Mucosa of stomach (tissue), 1 donor: ENCODE data around the gene SLC25A13.

Experiments
- H3K27me3 ChIP-seq: one replicate; pipeline ENCODE4 v1.7.0; 2013; ENCODE audit warnings: mild to moderate bottlenecking, low read length; ENCODE audit not compliant: control insufficient read depth, insufficient read depth
- H3K36me3 ChIP-seq: one replicate; pipeline ENCODE4 v1.7.0; 2013; ENCODE audit warnings: low read length; ENCODE audit not compliant: control insufficient read depth, insufficient read depth
- H3K4me1 ChIP-seq: one replicate; pipeline ENCODE4 v1.7.0; 2013; ENCODE audit warnings: mild to moderate bottlenecking, low read length; ENCODE audit not compliant: control insufficient read depth, insufficient read depth
- H3K4me3 ChIP-seq: one replicate; pipeline ENCODE4 v1.7.0; 2013; ENCODE audit warnings: low read length
- H3K9ac ChIP-seq: one replicate; pipeline ENCODE4 v1.7.0; 2013; ENCODE audit warnings: mild to moderate bottlenecking, low read length, moderate library complexity
- H3K9me3 ChIP-seq: one replicate; pipeline ENCODE4 v1.7.0; 2013; ENCODE audit warnings: mild to moderate bottlenecking, low read length, moderate library complexity; ENCODE audit not compliant: control insufficient read depth
- donor health status: Pancreatic carcinoma.

The SLC25A13 gene

DNA sequence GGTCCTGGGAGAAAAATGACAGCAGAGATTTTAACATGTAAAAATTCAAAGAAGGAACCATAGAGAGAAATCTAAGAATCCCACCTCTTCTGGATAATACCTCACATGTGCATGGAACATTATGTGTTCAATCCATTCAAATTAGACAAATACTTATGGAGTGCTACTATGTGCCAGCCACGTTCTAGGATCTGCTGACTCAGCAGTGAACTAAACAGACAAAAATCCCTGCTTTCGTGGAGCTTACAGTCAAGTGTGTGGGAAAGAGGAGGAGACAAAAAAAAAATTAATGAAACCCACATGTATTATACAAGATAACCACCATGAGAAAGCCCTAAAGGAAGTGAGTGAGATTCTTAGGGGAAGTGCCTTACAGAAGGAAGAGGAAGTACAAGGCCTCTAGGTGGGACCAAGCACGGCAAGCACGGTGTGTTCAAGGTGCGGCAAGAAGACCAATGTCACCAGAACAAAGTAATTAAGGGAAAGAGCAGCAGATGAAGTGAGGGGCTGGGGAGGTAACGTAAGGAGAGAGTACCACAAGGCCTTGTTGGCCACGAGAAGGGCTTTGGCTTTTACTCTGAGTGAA is 71.0 kb downstream of the SLC25A13 start:
- Histone ChIP-seq H3K9ac (no peak overlapping the region), H3K27me3 (no peaks in the 10 kb centered on the region), H3K36me3 (no peaks in the 10 kb centered on the region), H3K4me1 (peaks cover 5% of the 10 kb centered on the region), H3K9me3 (no peaks in the 10 kb centered on the region), H3K4me3 (no peak overlapping the region)

DNA sequence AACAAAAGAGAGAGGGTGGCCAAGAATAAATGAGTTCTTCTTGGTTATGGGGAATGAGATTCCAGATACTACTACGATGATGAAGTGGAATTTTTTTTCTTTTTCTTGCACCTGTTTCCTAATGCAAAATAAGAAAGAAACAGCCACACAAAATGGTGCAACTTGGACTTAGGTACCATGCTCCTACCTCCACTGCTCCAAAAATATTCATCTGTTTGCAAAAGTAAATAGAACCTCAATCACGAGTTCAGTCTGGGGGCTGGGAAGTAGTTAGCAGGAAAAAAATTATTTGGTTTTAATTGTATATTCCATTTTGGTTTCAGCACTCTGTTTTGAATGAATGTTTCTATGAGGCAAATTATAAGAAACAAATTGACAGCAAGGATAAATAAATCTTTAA is 73.5 kb downstream of the SLC25A13 start:
- Histone ChIP-seq H3K9ac (no peak overlapping the region), H3K36me3 (no peaks in the 10 kb centered on the region), H3K9me3 (no peaks in the 10 kb centered on the region), H3K4me1 (peaks cover 5% of the 10 kb centered on the region), H3K27me3 (no peaks in the 10 kb centered on the region), H3K4me3 (no peak overlapping the region)

DNA sequence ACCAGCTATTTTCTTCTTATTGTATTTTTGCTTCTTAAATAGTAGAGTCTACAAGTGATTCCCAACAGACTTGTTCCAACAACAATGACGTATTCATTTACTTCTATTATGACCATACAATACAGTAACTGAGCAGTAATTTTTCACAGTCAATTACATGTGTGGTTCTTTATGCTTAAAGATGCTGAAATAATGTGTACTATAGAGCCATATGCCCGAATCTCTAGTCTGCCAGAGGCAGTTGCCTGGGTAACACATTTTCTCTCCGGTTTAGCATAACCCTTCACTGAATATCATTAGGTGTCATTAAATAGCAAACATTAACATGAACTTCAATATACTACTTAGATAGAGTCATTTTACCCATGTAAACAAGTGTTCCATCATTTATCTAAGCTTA is 75.0 kb downstream of the SLC25A13 start:
- H3K4me3 ChIP-seq: no peak overlapping the region
- no peaks in the 10 kb centered on the region for H3K36me3 ChIP-seq
- H3K4me1 ChIP-seq: peaks cover 5% of the 10 kb centered on the region
- H3K27me3 ChIP-seq: no peaks in the 10 kb centered on the region
- H3K9ac ChIP-seq: no peak overlapping the region
- H3K9me3 ChIP-seq: no peaks in the 10 kb centered on the region

DNA sequence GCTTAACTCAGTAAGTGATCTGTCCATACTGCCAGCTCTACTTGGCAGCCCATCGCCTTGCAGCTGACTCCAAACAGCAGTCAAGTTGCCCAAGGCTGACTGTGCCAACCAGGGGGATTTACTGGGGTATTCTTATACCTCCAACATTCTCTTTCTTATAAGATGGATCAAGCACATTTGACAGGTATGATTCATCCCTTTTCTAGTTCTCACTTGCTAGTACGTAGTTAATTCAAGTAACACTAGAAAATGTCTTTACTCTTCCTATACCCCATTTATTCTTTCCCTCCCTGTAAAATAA is 77.0 kb downstream of the SLC25A13 start:
- Histone ChIP-seq H3K9me3 (no peaks in the 10 kb centered on the region), H3K4me1 (no peaks in the 10 kb centered on the region), H3K4me3 (no peak overlapping the region), H3K36me3 (no peaks in the 10 kb centered on the region), H3K9ac (no peak overlapping the region), H3K27me3 (no peaks in the 10 kb centered on the region)

DNA sequence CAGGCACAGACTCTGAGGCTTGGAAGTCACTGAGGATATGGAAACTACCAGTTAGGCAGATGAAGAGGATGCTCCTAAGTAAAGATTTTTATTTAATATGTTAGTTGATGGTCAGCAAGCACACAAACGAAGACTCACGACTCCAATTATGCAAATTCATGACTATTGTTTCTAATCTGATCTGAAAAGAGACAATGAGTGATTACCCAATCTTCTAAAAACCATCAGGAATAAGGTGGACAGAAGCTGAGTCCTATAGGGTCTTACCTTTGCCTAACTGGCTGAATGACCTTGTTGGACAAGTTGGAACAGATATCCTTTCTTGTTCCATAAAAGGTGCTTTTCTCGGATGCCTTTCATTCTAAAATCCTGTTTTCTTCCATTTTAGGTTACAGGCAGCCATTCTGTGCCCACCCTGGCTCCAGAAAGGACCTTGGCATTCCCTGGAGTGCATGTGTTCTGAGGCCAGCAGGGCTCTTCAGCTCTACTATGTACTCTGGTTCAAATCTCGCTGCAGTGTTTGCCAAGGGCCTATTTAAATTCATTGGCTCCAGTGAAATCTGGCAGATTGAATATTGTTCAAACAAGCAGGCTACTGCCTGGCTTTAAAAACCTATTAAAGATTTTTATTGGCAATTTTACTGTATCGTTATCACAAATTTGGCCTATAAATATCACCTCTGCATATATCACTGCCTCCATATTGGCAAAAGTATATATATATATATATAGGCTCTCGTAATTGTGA is 77.5 kb downstream of the SLC25A13 start:
- Histone ChIP-seq H3K4me3 (no peak overlapping the region), H3K27me3 (no peaks in the 10 kb centered on the region), H3K4me1 (no peaks in the 10 kb centered on the region), H3K9ac (no peak overlapping the region), H3K36me3 (no peaks in the 10 kb centered on the region), H3K9me3 (no peaks in the 10 kb centered on the region)

DNA sequence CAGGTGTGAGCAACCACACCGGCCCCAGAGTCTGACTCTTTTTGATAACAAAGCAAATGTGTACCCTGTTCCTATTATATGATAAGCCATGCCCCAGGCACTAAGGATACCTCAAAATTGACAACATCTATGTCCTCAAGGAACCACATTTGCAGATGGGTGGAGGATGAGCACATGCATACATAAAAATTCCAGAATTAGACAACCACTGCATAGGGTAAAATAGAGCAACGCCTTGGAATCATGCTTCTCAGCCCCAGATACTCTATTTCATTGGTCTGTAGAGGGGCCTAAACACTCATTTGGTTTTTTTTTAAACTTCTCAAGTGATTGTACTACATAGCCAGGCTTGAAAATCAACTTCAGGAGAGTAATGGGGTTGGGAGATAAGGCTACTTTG is 78.7 kb downstream of the SLC25A13 start:
- no peaks in the 10 kb centered on the region for H3K36me3 ChIP-seq
- no peak overlapping the region for H3K4me3 ChIP-seq
- no peak overlapping the region for H3K9ac ChIP-seq
- H3K4me1 ChIP-seq: no peaks in the 10 kb centered on the region
- no peaks in the 10 kb centered on the region for H3K9me3 ChIP-seq
- no peaks in the 10 kb centered on the region for H3K27me3 ChIP-seq

DNA sequence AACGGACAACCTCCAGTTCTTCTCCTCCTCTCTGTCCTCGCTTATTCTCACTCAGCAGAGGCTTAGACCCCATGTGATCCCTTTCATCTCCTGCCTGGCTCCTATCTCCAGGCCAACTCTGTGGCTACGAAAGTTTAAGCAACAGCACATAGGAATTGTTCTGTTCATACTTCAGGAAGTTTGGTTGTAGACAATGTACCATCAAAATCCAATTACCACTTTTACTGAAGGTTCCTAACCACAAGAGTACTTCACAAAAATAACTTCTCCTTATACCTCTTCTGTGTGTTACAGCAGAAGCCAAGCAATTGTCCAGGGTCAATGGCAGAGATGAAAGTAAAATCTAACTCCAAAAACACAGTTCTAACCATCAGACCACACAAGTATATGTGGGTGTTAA is 80.0 kb downstream of the SLC25A13 start:
- Histone ChIP-seq H3K9me3 (no peaks in the 10 kb centered on the region), H3K27me3 (no peaks in the 10 kb centered on the region), H3K9ac (no peak overlapping the region), H3K4me1 (no peaks in the 10 kb centered on the region), H3K4me3 (no peak overlapping the region), H3K36me3 (no peaks in the 10 kb centered on the region)

DNA sequence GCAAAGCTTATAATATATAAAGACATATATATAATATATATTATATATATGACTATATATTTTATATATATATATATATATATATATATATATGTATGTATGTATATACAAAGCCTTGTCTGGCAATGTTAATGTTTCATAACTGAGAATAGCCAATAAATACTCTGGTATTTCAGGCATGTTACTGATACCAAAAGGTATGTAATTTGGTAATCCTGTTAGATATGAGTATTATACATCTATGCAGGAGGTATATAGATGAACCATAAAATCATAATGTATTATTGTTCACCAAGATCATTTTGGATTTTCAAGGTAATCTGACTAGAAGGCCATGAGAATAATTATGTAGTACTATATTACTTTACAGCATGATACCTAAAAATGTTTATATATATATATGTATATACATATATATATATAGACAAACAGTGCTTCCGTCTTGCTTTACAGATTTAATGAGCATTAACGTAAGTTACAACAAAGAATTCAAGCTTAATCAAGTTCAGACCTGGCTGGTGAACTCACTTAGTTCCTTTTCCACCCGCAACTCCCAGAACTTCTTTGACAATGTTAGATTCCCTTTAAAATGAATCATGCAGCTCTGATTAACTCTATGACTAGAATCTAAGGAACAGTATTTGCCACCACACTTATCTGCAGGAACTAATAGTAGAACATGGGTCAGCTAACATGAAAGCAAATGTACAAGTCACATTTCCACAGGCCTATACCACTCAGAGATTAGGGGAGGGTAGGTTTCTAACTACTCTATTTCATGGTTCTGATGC is 82.7 kb downstream of the SLC25A13 start:
- H3K9me3 ChIP-seq: no peaks in the 10 kb centered on the region
- H3K4me3 ChIP-seq: no peak overlapping the region
- no peaks in the 10 kb centered on the region for H3K4me1 ChIP-seq
- no peaks in the 10 kb centered on the region for H3K36me3 ChIP-seq
- H3K27me3 ChIP-seq: no peaks in the 10 kb centered on the region
- H3K9ac ChIP-seq: no peak overlapping the region

DNA sequence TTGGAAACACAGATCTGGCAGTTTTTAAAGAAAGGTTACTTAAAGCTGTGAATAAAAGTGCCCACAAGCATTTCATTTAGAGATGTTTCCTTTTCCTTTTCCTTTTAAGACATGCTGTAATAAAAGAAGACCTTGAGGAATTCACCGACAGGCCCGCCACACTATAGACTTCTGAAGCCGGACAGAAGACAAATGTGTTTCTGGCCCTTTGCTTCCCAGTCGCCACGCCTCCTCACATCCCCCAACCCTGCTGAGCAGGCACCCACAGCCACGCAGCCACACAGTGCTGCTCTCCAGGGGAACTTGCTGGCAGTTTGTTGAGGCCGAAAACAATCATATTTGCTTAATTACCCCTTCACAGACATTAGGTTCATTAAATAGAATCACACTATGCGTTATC is 83.4 kb downstream of the SLC25A13 start:
- H3K27me3 ChIP-seq: no peaks in the 10 kb centered on the region
- H3K4me1 ChIP-seq: no peaks in the 10 kb centered on the region
- H3K4me3 ChIP-seq: no peak overlapping the region
- no peaks in the 10 kb centered on the region for H3K9me3 ChIP-seq
- H3K36me3 ChIP-seq: no peaks in the 10 kb centered on the region
- no peak overlapping the region for H3K9ac ChIP-seq

DNA sequence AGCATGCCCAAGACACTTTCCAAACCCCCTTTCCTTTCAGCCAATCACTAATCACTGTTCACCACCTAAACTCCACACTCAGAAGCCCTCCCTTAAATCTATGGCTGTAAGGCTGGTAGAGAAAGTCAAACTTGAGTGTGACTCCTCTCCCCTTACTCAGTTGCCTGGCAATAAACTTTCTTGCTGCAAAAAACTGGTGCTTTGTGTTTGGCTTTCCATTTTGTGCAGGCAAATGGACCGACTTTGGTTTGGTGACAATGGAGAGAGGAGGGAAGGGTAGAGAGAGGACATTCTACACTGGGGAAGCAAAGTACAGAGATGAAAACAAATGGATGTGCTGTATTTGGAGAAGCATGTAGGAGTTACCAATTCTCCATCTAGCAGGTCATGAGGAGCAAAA is 84.9 kb downstream of the SLC25A13 start:
- Histone ChIP-seq H3K4me1 (no peaks in the 10 kb centered on the region), H3K36me3 (no peaks in the 10 kb centered on the region), H3K27me3 (no peaks in the 10 kb centered on the region), H3K9ac (no peak overlapping the region), H3K9me3 (no peaks in the 10 kb centered on the region), H3K4me3 (no peak overlapping the region)

DNA sequence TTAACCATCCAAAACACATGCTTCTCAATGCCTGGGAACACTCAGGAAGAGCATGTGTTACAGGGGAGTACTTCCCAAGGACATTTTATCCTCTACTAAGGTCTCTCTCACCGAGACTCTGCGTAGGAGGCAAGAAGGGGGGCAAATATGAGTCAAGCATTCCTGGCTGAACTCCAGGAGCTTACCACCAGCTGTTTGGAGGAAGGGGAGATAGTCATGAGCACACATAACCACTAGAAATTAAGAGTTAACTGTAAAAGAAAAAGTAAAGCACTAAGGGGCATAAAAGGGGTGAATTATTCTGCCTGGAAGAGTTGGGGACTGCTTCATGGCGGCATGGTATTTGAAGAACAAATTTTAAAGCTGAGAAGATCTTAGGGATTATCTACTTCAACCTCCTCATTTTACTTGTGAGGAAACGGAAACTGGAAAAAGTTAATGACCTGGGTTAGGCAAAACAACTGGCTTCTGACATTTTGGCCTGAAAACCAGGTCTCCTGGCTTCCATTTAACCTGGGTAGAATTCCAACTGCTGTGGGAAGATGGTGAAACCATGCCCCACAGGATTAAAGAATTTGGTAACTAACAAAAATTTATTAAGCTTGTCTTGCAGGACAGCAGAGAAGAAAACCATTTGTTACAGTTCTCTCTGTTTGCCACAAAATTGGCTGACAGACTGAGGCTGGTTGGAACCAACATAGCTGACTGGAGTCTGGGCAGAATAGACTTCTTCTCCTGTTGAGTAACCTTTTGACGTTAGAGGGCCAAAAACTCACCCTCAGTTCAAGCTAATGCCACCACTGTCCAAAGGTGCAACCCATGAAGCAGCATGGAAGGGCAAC is 85.5 kb downstream of the SLC25A13 start:
- Histone ChIP-seq H3K9ac (no peak overlapping the region), H3K9me3 (no peaks in the 10 kb centered on the region), H3K4me1 (no peaks in the 10 kb centered on the region), H3K27me3 (no peaks in the 10 kb centered on the region), H3K36me3 (no peaks in the 10 kb centered on the region), H3K4me3 (no peak overlapping the region)

DNA sequence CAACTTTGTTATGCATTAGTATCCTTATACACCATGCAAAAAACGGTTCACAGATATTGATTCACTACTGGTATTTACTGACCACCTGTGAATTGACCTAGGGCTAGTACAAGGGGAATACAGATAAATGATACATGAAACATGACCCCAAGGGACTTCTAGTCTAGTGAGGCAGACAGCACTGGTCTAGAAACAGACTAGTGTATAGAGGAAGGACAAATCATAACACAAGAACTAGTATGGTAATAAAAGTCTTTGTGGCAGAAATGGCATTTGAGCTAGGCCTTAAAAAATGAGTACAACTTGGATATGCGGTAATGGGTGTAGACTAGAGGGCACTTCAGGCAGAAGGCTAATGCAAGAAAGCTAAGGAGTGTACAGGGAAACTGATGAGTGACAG is 86.6 kb downstream of the SLC25A13 start:
- Histone ChIP-seq H3K9ac (no peak overlapping the region), H3K9me3 (no peaks in the 10 kb centered on the region), H3K4me3 (no peak overlapping the region), H3K36me3 (no peaks in the 10 kb centered on the region), H3K4me1 (no peaks in the 10 kb centered on the region), H3K27me3 (no peaks in the 10 kb centered on the region)
